Raji (cell line): Measurements from ENCODE around the gene H2AZ1.

ENCODE experiments used
- POLR2A ChIP-seq: IDR thresholded peaks from 2 replicates; pipeline ENCODE4 v1.6.1; 2011; ENCODE audit warnings: low read depth, low read length, control low read depth; ENCODE audit not compliant: insufficient read depth

Gene H2AZ1

DNA sequence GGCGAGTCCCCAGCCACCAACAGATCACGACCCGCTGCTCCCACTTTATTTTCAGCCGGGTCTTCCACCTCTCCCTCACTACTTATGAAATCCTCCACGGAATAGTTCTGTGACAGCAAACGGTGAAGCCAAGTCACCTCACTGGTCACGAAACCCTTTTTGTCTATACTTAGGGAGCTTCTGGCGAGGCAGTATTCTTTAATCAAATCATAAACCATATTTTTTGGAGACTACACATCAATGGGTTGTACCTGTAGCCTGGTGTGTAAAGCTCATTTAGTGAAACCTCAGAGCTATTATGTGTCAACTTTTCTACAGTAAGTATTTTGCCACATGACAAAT is 809 bp upstream of the H2AZ1 start:
- TF ChIP-seq POLR2A = no peak

DNA sequence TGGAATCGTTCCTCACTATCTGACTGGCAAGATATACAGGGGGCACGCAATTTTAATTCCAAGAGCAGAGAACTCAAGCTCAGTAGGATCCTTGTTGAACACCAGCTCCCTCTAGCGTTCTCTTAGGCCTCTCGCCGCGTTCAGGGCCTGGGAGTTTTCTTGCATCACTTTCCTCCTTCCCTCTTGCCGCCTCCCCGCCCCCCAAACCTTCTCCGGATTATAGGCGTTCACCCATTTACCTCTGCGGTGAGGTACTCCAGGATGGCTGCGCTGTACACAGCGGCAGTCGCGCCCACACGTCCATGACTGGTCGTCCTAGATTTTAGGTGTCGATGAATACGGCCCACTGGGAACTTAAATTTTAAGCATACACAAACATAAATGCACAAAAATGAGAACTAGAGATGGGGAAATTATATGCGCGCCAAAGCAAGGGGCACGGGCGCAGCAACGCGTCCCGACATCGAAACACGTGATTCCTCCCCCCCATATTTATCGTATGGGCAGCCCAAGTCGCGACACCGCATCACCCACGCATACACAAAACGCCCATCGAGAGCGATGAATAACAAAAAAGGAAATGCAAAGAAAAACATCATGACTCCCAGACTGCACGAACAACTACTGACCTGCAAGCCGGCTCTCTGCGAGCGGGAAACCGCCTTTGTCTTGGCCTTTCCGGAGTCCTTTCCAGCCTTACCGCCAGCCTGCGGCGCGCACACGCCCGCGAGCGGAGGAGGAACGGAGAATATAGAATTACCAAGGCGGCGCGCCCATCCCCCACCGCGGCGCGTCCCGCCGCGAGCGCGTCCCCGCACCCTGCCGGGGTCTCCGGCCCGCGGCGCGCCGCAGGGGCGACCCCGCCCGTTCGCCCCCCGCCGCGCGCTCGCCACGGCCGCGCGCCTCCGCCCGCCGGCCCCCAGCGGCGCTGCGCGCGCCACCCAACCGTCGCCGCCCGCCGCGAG is 759 bp downstream of the H2AZ1 start:
- TF ChIP-seq POLR2A = peak; percentile 63

GRCh38 chr4:99947608-99948007 is 2.5 kb downstream of the H2AZ1 start:
- no peak for TF ChIP-seq POLR2A

GRCh38 chr4:99947190-99947578 is 2.9 kb downstream of the H2AZ1 start:
- TF ChIP-seq POLR2A = no peak

- TF ChIP-seq POLR2A = peak; percentile 71
These were observed 3.5 kb downstream of the H2AZ1 start, which contains the start of gene DNAJB14 for GRCh38 chr4:99946356-99947189. TSS of gene DNAJB14 (minus strand) at chr4:99946618. CDS start at chr4:99946571, 47 bp downstream.

DNA sequence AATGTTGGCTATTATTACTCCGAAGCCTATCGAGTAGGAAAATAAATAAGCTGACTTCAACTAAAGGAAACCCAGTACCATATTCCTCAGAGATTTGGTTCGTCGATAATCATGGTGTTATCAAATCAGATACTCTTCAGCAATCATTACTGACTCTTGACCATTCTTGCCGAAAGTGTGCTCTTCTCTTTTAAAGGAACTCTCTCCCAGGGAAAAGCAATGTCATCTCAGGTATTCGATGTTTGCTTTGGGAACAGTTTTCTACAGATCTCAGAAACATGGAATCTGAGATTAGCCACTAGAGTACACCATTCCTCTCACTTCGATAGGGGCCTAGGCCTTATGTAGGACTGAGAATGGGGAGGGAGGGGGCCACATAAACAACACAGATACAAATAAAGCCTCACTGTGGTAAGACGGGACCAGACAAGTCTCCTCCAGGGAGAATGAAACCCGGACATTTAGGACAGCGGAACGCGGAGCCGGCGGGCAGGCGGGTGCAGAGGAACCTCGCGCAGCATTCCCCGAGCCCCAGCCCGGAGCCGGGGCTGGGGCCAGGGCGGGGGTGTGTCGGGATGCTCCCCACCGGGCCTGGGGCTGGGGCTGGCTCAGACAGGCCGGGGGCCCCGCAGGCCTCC is 4.2 kb downstream of the H2AZ1 start:
- TF ChIP-seq POLR2A = no peak

DNA sequence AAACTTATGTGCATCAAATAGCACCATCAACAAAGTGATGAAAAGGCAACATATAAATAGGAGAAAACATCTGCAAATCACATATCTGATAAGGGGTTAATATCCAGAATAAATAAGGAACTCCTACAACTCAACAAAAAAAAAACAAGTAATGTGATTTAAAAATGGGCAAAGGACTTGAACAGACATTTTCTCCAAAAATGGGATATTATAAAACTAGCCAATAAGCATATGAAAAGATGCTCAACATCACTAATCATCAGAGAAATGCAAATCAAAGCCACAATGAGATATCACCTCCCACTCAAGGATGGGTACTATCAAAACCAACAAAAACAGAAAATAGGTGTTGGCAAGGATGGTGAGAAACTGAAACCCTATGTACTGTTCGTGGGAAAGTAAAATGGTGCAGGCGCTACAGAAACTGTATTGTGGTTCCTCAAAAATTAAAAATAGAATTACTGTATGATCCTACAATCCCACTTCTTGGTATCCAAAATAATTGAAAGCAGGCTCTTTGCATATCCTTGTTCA is 6.1 kb downstream of the H2AZ1 start:
- TF ChIP-seq POLR2A = no peak

DNA sequence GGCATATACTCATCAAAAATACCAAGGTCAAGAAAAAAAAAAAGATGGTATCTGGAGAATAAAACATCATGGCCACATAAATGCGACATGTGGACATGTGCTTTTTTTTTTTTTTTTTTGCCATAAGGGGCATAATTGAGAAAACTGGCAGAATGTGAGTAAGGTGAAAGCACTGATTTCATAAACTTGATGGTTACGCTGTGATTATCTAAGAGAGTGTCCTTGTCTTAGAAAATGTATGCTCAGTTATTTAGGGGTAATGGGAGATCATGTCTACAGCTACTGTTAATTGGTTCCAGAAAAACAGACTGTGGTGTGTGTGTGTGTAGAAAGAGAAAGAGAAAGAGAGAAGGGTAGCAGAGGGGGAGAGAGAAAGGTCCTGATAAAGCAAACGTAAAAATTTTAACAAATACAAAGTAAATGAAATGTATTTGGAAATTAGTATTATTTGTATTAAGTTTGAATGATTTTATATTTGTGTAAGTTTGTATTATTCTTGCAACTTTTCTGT is 11.8 kb downstream of the H2AZ1 start:
- TF ChIP-seq POLR2A = no peak

DNA sequence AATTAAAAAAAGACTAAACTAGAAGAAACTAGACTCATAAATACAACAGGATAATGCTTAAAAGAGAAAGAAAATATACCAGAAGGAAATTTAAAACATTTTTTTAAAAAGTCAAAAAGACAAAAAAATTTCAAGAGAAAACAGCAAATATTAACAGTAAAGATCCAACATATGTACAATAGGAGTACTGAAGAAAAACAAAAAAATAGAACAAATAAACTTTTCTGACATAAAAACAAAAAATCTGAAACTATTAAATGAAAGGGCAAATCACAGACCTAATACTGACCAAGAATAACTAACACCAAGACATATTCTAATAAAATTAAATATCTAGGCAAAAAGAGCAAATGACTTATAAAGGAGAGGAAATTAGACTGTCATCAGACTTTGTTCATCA is 15.2 kb downstream of the H2AZ1 start:
- TF ChIP-seq POLR2A = no peak

GRCh38 chr4:99927566-99927965 is 22.5 kb downstream of the H2AZ1 start:
- no peak for TF ChIP-seq POLR2A

DNA sequence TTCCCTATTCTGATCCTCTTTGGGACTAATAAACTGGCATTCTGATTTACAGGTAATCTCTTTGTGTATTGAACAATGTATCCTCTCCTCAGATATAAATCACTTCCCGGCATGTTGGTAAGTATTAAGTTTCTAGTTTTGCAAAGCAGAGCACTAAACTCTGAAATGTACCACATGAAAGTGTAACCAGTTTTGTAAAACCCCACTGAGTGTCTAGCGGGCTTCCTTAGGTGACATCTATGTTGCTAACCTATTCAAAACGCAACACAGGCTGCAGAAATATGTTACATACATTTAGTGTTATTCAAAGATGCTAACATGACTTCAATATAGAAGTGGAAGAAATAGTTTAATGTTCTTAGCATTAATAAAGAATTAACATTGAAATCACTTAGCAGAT is 28.9 kb downstream of the H2AZ1 start:
- TF ChIP-seq POLR2A = no peak

DNA sequence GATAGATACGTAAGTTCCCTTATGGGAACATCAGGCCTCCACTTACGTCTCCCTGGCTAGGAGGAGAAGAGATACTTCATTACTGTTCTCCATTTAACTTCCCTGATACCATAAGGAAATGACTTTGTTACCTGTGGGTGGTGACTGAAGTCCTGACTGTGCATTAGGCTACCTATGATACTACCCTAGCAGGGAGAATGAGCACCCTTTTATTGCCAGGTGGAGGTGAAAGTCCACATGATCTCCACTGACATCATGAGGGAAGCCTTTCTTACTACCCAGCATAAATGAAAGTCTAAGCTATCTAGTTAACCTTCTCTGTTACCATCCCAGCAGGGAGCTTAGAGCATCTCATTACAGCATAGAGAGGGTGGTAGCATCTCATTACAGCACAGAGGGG is 31.4 kb downstream of the H2AZ1 start:
- TF ChIP-seq POLR2A = no peak

DNA sequence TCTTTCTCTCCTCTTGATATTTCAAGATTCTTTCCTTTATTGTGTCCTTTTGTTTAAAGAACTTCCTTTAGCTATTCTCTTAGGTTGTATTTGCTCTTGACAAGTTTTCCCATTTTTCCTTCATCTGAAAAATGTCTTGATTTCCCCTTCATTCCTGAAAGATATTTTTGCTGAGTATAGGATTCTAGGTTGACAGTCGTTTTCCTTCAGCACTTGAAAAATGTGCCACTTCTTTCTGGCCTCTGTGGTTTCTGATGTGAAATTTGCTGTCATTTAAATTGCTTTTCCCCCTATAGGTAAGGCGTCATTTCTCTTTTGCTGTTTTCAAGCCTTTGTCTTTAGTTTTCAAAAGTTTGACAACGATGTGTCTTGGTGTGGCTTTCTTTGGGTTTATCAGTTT is 32.5 kb downstream of the H2AZ1 start:
- TF ChIP-seq POLR2A = no peak

GRCh38 chr4:99915449-99915848 is 34.6 kb downstream of the H2AZ1 start:
- TF ChIP-seq POLR2A = no peak
